Measurements from ENCODE around the gene PLEKHG5.

Gene PLEKHG5

DNA sequence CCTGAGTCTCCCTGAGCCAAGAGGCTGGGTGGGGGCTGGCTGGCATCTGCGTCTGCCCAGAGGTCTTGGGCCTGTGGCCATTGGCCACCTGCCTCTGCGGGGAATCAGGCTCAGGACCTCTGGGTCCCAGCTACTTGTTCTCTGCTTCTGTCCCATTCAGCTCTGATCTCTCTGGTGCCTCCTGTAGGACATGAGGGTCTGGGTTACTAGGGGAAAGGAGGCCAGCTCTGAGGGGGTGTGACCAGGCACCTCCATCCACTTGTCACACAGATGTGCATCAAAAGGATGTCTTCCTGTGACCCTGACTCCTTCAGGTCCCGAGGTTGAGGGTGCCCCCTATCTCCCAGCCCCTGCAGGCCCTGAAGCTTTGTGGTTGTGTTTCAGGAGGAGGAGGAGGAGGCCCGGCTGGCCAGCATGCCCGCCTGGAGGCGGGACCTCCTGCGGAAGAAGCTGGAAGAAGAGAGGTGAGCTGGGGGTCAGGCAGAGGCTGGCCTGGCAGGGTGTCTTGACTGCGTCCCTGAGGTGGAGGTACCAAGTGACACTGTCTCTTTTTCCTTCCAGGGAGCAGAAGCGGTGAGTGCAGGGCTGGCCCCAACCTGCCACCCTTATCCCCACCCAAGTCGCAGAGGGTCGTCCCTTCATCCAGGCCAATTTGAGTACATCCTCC is 34.5 kb downstream of the PLEKHG5 start:
- TF ChIP-seq TAF1 (IDR thresholded peaks at IDR 0.05; ENCODE audit: low read depth) (no peak), EP300 (IDR thresholded peaks at IDR 0.05; ENCODE audit: borderline replicate concordance) (no peak), YY1 (IDR thresholded peaks at IDR 0.05; ENCODE audit: low read depth) (no peak), CREB1 (IDR thresholded peaks at IDR 0.05; ENCODE audit: low read depth) (no peak), TEAD4 (IDR thresholded peaks at IDR 0.05) (no peak), CEBPB (IDR thresholded peaks at IDR 0.05) (no peak), EGR1 (IDR thresholded peaks at IDR 0.05) (no peak), FOXM1 (IDR thresholded peaks at IDR 0.05; ENCODE audit: borderline replicate concordance, low read depth) (no peak), ZBTB7A (IDR thresholded peaks at IDR 0.05; ENCODE audit: low read depth) (no peak), NFIC (IDR thresholded peaks at IDR 0.05) (no peak), TCF12 (IDR thresholded peaks at IDR 0.05; ENCODE audit: low read depth) (no peak)
- TF ChIP-seq, protein P1, sequence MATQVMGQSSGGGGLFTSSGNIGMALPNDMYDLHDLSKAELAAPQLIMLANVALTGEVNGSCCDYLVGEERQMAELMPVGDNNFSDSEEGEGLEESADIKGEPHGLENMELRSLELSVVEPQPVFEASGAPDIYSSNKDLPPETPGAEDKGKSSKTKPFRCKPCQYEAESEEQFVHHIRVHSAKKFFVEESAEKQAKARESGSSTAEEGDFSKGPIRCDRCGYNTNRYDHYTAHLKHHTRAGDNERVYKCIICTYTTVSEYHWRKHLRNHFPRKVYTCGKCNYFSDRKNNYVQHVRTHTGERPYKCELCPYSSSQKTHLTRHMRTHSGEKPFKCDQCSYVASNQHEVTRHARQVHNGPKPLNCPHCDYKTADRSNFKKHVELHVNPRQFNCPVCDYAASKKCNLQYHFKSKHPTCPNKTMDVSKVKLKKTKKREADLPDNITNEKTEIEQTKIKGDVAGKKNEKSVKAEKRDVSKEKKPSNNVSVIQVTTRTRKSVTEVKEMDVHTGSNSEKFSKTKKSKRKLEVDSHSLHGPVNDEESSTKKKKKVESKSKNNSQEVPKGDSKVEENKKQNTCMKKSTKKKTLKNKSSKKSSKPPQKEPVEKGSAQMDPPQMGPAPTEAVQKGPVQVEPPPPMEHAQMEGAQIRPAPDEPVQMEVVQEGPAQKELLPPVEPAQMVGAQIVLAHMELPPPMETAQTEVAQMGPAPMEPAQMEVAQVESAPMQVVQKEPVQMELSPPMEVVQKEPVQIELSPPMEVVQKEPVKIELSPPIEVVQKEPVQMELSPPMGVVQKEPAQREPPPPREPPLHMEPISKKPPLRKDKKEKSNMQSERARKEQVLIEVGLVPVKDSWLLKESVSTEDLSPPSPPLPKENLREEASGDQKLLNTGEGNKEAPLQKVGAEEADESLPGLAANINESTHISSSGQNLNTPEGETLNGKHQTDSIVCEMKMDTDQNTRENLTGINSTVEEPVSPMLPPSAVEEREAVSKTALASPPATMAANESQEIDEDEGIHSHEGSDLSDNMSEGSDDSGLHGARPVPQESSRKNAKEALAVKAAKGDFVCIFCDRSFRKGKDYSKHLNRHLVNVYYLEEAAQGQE (IDR thresholded peaks at IDR 0.05; ENCODE audit: low read depth) = no peak

DNA sequence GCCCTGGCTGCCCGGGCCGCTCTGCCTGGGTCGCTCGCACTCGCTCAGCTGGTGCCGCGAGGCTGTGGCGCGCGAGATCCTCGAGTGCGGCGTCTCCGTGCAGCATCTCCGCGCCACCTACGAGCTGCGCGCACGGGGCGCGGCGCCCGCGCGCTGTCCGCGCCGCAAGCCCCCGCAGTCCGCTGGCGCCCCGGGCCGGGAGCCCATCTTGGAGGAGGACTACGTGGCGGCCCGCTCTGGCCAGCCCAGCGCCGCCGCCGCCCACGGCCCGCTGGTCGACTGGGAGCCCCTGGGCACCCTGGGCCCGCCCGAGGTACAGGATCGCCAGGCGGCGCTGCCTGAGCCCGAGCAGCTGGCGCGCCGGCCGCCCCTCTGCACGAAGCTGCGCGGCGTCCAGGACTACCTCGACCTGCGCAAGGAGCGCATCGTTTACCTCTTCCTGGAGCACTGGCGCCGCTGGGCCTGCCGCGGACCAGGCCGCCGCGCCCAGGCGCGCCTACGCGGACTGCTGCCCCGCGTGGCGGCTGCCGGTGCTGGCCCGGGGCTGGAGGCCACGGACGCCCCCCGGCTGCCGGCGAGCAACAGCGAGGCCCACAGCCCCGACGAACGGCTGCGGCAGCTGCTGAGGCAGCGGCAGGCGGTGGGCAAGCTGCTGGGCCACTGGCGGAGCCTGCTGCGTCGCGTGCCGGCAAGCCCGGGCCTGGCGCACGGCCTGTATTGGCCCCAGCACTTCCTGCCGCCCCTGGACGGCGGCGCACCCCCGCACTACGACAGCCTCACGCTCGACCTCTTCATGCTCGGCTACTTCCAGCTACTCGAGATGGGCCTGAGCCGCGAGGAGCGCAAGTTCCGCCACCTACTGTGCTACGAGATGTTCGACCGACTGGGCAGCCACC is 36.4 kb downstream of the PLEKHG5 start:
- TF ChIP-seq EGR1 (IDR thresholded peaks at IDR 0.05) = no peak
- no peak for TF ChIP-seq CEBPB (IDR thresholded peaks at IDR 0.05)
- TF ChIP-seq YY1 (IDR thresholded peaks at IDR 0.05; ENCODE audit: low read depth) = no peak
- TF ChIP-seq EP300 (IDR thresholded peaks at IDR 0.05; ENCODE audit: borderline replicate concordance) = no peak

DNA sequence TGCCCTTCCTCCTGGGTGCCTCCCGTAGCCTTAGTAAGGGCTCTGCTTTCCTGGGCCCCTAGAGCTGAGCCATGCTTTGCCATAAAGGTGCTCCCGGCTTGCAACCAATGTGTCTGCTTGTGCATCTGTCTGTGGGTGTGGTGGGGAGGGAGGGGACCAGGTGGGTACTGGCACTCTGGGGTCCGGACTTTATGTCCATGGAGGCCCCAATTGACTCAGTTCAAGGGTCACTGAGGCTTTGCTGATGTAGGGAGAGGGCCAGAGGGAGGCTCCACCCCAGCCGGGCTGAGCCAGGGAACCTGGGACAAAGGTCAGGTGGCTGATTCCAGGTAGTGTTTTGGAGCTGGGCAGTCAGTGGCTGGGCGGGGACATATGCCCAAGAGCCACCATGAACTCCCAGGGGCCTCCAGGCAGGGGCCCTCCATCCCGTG is 40.5 kb downstream of the PLEKHG5 start:
- no peak for TF ChIP-seq ZBTB7A (IDR thresholded peaks at IDR 0.05; ENCODE audit: low read depth)
- TF ChIP-seq YY1 (IDR thresholded peaks at IDR 0.05; ENCODE audit: low read depth) = no peak
- TF ChIP-seq EGR1 (IDR thresholded peaks at IDR 0.05) = no peak
- TF ChIP-seq, protein P2, sequence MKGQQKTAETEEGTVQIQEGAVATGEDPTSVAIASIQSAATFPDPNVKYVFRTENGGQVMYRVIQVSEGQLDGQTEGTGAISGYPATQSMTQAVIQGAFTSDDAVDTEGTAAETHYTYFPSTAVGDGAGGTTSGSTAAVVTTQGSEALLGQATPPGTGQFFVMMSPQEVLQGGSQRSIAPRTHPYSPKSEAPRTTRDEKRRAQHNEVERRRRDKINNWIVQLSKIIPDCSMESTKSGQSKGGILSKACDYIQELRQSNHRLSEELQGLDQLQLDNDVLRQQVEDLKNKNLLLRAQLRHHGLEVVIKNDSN (IDR thresholded peaks at IDR 0.05) = no peak
- TF ChIP-seq NFIC (IDR thresholded peaks at IDR 0.05) = no peak
- no peak for TF ChIP-seq FOXM1 (IDR thresholded peaks at IDR 0.05; ENCODE audit: borderline replicate concordance, low read depth)
- TF ChIP-seq CREB1 (IDR thresholded peaks at IDR 0.05; ENCODE audit: low read depth) = no peak
- TF ChIP-seq, protein P1 (IDR thresholded peaks at IDR 0.05; ENCODE audit: low read depth) = no peak
- TF ChIP-seq CEBPB (IDR thresholded peaks at IDR 0.05) = no peak
- TF ChIP-seq TCF12 (IDR thresholded peaks at IDR 0.05; ENCODE audit: low read depth) = no peak
- TF ChIP-seq TAF1 (IDR thresholded peaks at IDR 0.05; ENCODE audit: low read depth) = no peak
- TF ChIP-seq, protein P3, sequence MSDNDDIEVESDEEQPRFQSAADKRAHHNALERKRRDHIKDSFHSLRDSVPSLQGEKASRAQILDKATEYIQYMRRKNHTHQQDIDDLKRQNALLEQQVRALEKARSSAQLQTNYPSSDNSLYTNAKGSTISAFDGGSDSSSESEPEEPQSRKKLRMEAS (IDR thresholded peaks at IDR 0.05) = no peak
- no peak for TF ChIP-seq RAD21 (IDR thresholded peaks at IDR 0.05; ENCODE audit: low read depth)
- no peak for TF ChIP-seq TEAD4 (IDR thresholded peaks at IDR 0.05)
- no peak for TF ChIP-seq EP300 (IDR thresholded peaks at IDR 0.05; ENCODE audit: borderline replicate concordance)

DNA sequence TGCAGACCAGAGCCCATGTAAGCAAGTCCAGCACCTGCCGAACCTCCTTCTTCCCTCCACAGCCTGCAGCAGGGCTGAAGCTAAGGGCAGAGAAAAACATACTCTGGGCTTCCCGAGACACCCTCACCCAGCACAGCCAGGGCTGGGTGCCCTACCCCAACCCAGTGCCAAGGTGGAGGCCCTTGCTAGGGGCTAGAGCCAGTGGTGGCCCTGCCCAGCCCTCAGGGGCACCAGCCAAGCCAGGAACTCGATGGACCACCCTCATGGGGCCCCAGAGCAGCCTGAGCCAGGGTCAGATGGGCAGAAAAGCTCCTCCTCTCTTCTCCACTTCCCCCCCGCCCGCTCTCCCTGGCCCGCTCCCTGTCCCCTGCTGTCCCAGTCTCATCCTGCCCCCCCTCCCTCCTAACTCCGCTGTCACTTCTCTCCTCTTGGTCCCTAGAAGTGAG is 41.4 kb downstream of the PLEKHG5 start:
- TF ChIP-seq, protein P1 (IDR thresholded peaks at IDR 0.05; ENCODE audit: low read depth) = no peak
- TF ChIP-seq TEAD4 (IDR thresholded peaks at IDR 0.05) (no peak), TAF1 (IDR thresholded peaks at IDR 0.05; ENCODE audit: low read depth) (no peak), EP300 (IDR thresholded peaks at IDR 0.05; ENCODE audit: borderline replicate concordance) (no peak), FOXM1 (IDR thresholded peaks at IDR 0.05; ENCODE audit: borderline replicate concordance, low read depth) (no peak), EGR1 (IDR thresholded peaks at IDR 0.05) (no peak), CREB1 (IDR thresholded peaks at IDR 0.05; ENCODE audit: low read depth) (no peak), CEBPB (IDR thresholded peaks at IDR 0.05) (no peak), ZBTB7A (IDR thresholded peaks at IDR 0.05; ENCODE audit: low read depth) (no peak), RAD21 (IDR thresholded peaks at IDR 0.05; ENCODE audit: low read depth) (no peak)
- TF ChIP-seq, protein P2 (IDR thresholded peaks at IDR 0.05) = no peak
